GM23338 (cell line): Measurements from ENCODE around the gene C4A.

ENCODE experiments used
- EZH2 ChIP-seq: fragments of 200-600 bp; sonication (generic); IDR thresholded peaks from one replicate; pipeline ENCODE4 v1.8.0; 2017; ENCODE audit warnings: antibody characterized with exemption, mild to moderate bottlenecking, low read depth; ENCODE audit not compliant: unreplicated experiment
- POLR2AphosphoS5 ChIP-seq: IDR thresholded peaks from 2 replicates; pipeline ENCODE4 v1.6.1; 2016; ENCODE audit warnings: antibody characterized with exemption, low read depth
- TF ChIP-seq, protein P1 (sequence below), 2 experiments: fragments of 200-600 bp in 1 of 2; sonication (generic) in 1 of 2; conservative IDR thresholded peaks; 2 replicates each; pipeline versions ENCODE4 v1.5.1 to v1.6.1; 2016 to 2017; ENCODE audit warnings: antibody characterized with exemption in 2 of 2, low read depth in 2 of 2, mild to moderate bottlenecking in 2 of 2, moderate library complexity in 1 of 2

DNA sequence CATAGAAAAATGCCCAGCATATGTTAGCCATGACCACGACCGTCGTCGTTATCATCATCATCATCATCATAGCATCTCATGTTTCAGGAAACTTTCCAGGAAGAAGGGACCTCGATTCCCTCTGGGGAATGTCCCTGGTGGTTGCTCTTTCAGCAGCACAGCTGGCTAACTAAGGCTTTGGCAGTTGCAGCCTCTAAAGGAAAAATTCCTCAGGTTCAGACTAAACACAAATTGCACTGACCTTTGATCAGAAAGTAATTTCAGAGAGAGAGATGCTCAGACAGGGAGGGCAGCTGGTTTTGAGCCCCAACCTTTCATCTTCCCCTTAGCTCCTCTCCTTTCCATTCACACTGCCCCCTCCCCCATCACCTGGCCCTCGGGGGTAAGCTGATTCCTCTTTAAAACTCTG, 41.6 kb upstream of the C4A start:
- TF ChIP-seq, protein P1, sequence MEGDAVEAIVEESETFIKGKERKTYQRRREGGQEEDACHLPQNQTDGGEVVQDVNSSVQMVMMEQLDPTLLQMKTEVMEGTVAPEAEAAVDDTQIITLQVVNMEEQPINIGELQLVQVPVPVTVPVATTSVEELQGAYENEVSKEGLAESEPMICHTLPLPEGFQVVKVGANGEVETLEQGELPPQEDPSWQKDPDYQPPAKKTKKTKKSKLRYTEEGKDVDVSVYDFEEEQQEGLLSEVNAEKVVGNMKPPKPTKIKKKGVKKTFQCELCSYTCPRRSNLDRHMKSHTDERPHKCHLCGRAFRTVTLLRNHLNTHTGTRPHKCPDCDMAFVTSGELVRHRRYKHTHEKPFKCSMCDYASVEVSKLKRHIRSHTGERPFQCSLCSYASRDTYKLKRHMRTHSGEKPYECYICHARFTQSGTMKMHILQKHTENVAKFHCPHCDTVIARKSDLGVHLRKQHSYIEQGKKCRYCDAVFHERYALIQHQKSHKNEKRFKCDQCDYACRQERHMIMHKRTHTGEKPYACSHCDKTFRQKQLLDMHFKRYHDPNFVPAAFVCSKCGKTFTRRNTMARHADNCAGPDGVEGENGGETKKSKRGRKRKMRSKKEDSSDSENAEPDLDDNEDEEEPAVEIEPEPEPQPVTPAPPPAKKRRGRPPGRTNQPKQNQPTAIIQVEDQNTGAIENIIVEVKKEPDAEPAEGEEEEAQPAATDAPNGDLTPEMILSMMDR (conservative IDR thresholded peaks at IDR 0.05; ENCODE audit: low read depth in 2 of 2), result no peak
- no peak for TF ChIP-seq POLR2AphosphoS5
- TF ChIP-seq EZH2, result no peak
